ENCODE results near the gene MYO5A. TPM values are rescaled to one million over a fixed set of nuclear protein-coding genes. Genes with fewer than 3 reads are reported as not detected.

The MYO5A gene
- total RNA-seq, 1 experiment from 2014 or later: 29.2 TPM

GRCh38 chr15:52259503-52259902 lies 269.2 kb downstream of the MYO5A start:
- no peaks in the 10 kb centered on the region for H3K27me3 Mint-ChIP-seq (ENCODE audit: low read depth)
- H3K36me3 Mint-ChIP-seq: peaks cover 38% of the 10 kb centered on the region
- POLR2A ChIA-PET: interaction anchor here (0.5 kb wide), 1 partner anchor 248 kb away, joined by 6 read pairs; no protein-coding TSS in a partner anchor
- H3K9me3 Mint-ChIP-seq: no peaks in the 10 kb centered on the region
- peaks cover 59% of the 10 kb centered on the region for H3K4me1 Mint-ChIP-seq
- 0 out of 2 replicates have a peak overlapping the region, but pooled peaks have one; percentile 94 for H3K27ac Mint-ChIP-seq
- no peak overlapping the region for H3K4me3 Mint-ChIP-seq
- ATAC-seq: no peak
- CTCF ChIA-PET: interaction anchor here (0.7 to 2.0 kb wide), 3 partner anchors 32 to 476 kb away, joined by 3 to 8 read pairs (median 6); no protein-coding TSS in a partner anchor
- TF ChIP-seq FOXP1 (CRISPR knock-in tag; IDR thresholded peaks at IDR 0.05; ENCODE audit: borderline replicate concordance) (no peak), ZNF317 (CRISPR knock-in tag; IDR thresholded peaks at IDR 0.05; ENCODE audit: borderline replicate concordance, low read depth) (no peak), ZNF121 (CRISPR knock-in tag; IDR thresholded peaks at IDR 0.05) (no peak), HMGA2 (CRISPR knock-in tag; IDR thresholded peaks at IDR 0.05) (no peak), NFE2L1 (CRISPR knock-in tag; IDR thresholded peaks at IDR 0.05) (no peak), KAT7 (CRISPR knock-in tag; IDR thresholded peaks at IDR 0.05; ENCODE audit: borderline replicate concordance) (no peak)
- DNase-seq (ENCODE audit: low spot score): no peak

- CTCF ChIA-PET: interaction anchor here (0.7 to 2.0 kb wide), 13 partner anchors 19 to 507 kb away, joined by 3 to 9 read pairs (median 4); partner anchors contain the start of gene MYO5C
- no peak for TF ChIP-seq NFATC4 (CRISPR knock-in tag; IDR thresholded peaks at IDR 0.05)
- TF ChIP-seq TCF7 (CRISPR knock-in tag; IDR thresholded peaks at IDR 0.05; ENCODE audit: low read depth): no peak
- no peak for TF ChIP-seq STAT6 (CRISPR knock-in tag; conservative IDR thresholded peaks at IDR 0.05; ENCODE audit: low read depth)
- TF ChIP-seq ZNF281 (CRISPR knock-in tag; IDR thresholded peaks at IDR 0.05): no peak
- no peak for TF ChIP-seq FOXP1 (CRISPR knock-in tag; IDR thresholded peaks at IDR 0.05; ENCODE audit: borderline replicate concordance)
- no peak for TF ChIP-seq FOXJ3 (CRISPR knock-in tag; IDR thresholded peaks at IDR 0.05; ENCODE audit: borderline replicate concordance)
- TF ChIP-seq USF1 (CRISPR knock-in tag; IDR thresholded peaks at IDR 0.05): no peak
- TF ChIP-seq CTCF (IDR thresholded peaks at IDR 0.05): no peak
- no peak for TF ChIP-seq CREM (CRISPR knock-in tag; IDR thresholded peaks at IDR 0.05)
- TF ChIP-seq NFE2L1 (CRISPR knock-in tag; IDR thresholded peaks at IDR 0.05): no peak
- no peak for TF ChIP-seq ZBTB21 (CRISPR knock-in tag; IDR thresholded peaks at IDR 0.05; ENCODE audit: borderline replicate concordance)
Measured at GRCh38 chr15:52258461-52258860, 270.2 kb downstream of the MYO5A start.

More at GRCh38 chr15:52258461-52258860, 270.2 kb downstream of the MYO5A start:
- H3K27ac Mint-ChIP-seq: peak overlapping the region; percentile 95
- no peaks in the 10 kb centered on the region for H3K27me3 Mint-ChIP-seq (ENCODE audit: low read depth)
- POLR2A ChIA-PET: interaction anchor here (1.1 kb wide), 1 partner anchor 474 kb away, joined by 3 read pairs; no protein-coding TSS in a partner anchor
- H3K4me1 Mint-ChIP-seq: peaks cover 53% of the 10 kb centered on the region
- no peak for ATAC-seq
- H3K36me3 Mint-ChIP-seq: peaks cover 40% of the 10 kb centered on the region
- H3K4me3 Mint-ChIP-seq: no peak overlapping the region
- no peaks in the 10 kb centered on the region for H3K9me3 Mint-ChIP-seq
- DNase-seq (ENCODE audit: low spot score): no peak
